ENCODE results near the gene RAB9B. TPM values are rescaled to one million over a fixed set of nuclear protein-coding genes. Genes with fewer than 3 reads are reported as not detected.

Gene RAB9B
- total RNA-seq, 1 experiment from 2014 or later, result 0.05 TPM

DNA sequence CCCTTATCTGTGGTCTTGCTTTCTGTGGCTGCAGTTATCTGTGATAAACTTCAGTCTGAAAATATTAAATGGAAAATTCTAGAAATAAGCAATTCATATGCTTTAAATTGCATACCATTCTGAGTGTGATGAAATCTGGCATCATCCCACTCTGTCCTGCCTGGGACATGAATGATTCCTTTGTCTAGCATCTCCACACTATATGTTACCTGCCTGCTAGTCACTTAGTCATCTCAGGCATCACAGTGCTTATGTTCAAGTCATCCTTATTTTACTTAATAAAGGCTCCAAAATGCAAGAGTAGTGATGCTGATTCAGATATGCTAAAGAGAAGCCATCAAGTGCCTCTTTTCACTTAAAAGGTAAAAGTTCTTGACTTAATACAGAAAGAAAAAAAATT lies 14.3 kb upstream of the RAB9B start:
- Histone ChIP-seq H3K4me2 (ENCODE audit: low read length) (no peak overlapping the region), H3K9me2 (ENCODE audit: insufficient read depth) (no peaks in the 10 kb centered on the region), H3K9me3 (ENCODE audit: control insufficient read depth in 1 of 2, insufficient read depth in 1 of 2, low read depth in 1 of 2, low read length in 2 of 2) (no peaks in the 10 kb centered on the region), H2AFZ (ENCODE audit: low read depth, low read length, poor library complexity, severe bottlenecking) (no peak overlapping the region), H3K4me3 (replicated peaks in 1 of 2; ENCODE audit: low read depth in 1 of 2, low read length in 2 of 2) (no peak overlapping the region), H4K20me1 (ENCODE audit: insufficient read depth) (no peaks in the 10 kb centered on the region), H3K9ac (ENCODE audit: low read length) (no peak overlapping the region), H3K27ac (ENCODE audit: low read depth, low read length) (no peak overlapping the region), H3K36me3 (ENCODE audit: control insufficient read depth in 1 of 2, insufficient read depth in 2 of 2, low read length in 2 of 2) (no peaks in the 10 kb centered on the region), H3K4me1 (ENCODE audit: control insufficient read depth in 1 of 2, insufficient read depth in 2 of 2, low read length in 2 of 2) (no peaks in the 10 kb centered on the region), H3K79me2 (ENCODE audit: insufficient read depth, low read length) (no peaks in the 10 kb centered on the region), H3K27me3 (ENCODE audit: insufficient read depth, low read length) (peaks cover 5% of the 10 kb centered on the region; the same call in 1 of the 2 replicates)
- ATAC-seq, result no peak
- DNase-seq (ENCODE audit: low read depth, low spot score), result no peak
- POLR2A ChIA-PET, result no interaction called here
- CTCF ChIA-PET, result interaction anchor here (0.6 to 2.0 kb wide), 2 partner anchors 18 to 291 kb away, joined by 3 to 9 read pairs; no protein-coding TSS in a partner anchor
- TF ChIP-seq POLR2A (IDR thresholded peaks at IDR 0.05; ENCODE audit: borderline replicate concordance, extremely low read depth, insufficient read depth, insufficient read length), result no peak
- no peak for TF ChIP-seq TCF7L2 (IDR thresholded peaks at IDR 0.05; ENCODE audit: borderline replicate concordance, extremely low read depth, insufficient read depth, insufficient read length)
- no peak for TF ChIP-seq ZFX (IDR thresholded peaks at IDR 0.05)
- TF ChIP-seq EZH2phosphoT487 (IDR thresholded peaks at IDR 0.05; ENCODE audit: borderline replicate concordance), result no peak
- TF ChIP-seq, protein P1, sequence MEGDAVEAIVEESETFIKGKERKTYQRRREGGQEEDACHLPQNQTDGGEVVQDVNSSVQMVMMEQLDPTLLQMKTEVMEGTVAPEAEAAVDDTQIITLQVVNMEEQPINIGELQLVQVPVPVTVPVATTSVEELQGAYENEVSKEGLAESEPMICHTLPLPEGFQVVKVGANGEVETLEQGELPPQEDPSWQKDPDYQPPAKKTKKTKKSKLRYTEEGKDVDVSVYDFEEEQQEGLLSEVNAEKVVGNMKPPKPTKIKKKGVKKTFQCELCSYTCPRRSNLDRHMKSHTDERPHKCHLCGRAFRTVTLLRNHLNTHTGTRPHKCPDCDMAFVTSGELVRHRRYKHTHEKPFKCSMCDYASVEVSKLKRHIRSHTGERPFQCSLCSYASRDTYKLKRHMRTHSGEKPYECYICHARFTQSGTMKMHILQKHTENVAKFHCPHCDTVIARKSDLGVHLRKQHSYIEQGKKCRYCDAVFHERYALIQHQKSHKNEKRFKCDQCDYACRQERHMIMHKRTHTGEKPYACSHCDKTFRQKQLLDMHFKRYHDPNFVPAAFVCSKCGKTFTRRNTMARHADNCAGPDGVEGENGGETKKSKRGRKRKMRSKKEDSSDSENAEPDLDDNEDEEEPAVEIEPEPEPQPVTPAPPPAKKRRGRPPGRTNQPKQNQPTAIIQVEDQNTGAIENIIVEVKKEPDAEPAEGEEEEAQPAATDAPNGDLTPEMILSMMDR (IDR thresholded peaks at IDR 0.05 in 2 of 3, conservative IDR thresholded peaks at IDR 0.05 in 1 of 3; ENCODE audit: borderline replicate concordance in 1 of 3, insufficient read depth in 1 of 3, low read depth in 2 of 3, low read length in 2 of 3), result no peak
- TF ChIP-seq CEBPB (IDR thresholded peaks at IDR 0.05; ENCODE audit: low read depth), result no peak
- TF ChIP-seq SIN3A (IDR thresholded peaks at IDR 0.05; ENCODE audit: low read depth), result no peak
- TF ChIP-seq SRF (IDR thresholded peaks at IDR 0.05; ENCODE audit: low read depth), result no peak
- no peak for TF ChIP-seq ELF1 (IDR thresholded peaks at IDR 0.05; ENCODE audit: borderline replicate concordance, low read depth)
- TF ChIP-seq EZH2 (IDR thresholded peaks at IDR 0.05), result no peak
- TF ChIP-seq ZNF274 (IDR thresholded peaks at IDR 0.05; ENCODE audit: low read depth, low read length), result no peak
- TF ChIP-seq POLR2AphosphoS5 (IDR thresholded peaks at IDR 0.05; ENCODE audit: low read depth, low read length), result no peak
- TF ChIP-seq ATF3 (IDR thresholded peaks at IDR 0.05), result no peak
- TF ChIP-seq YY1 (IDR thresholded peaks at IDR 0.05; ENCODE audit: extremely low read depth, insufficient replicate concordance, low read depth, low read length), result no peak
- TF ChIP-seq RAD21 (IDR thresholded peaks at IDR 0.05; ENCODE audit: low read depth), result no peak
- TF ChIP-seq FOSL1 (IDR thresholded peaks at IDR 0.05; ENCODE audit: low read depth), result no peak
- TF ChIP-seq, protein P2, sequence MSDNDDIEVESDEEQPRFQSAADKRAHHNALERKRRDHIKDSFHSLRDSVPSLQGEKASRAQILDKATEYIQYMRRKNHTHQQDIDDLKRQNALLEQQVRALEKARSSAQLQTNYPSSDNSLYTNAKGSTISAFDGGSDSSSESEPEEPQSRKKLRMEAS (IDR thresholded peaks at IDR 0.05), result no peak
- no peak for TF ChIP-seq CBX3 (IDR thresholded peaks at IDR 0.05; ENCODE audit: low read depth)
- TF ChIP-seq JUND (IDR thresholded peaks at IDR 0.05), result no peak
- TF ChIP-seq REST (IDR thresholded peaks at IDR 0.05; ENCODE audit: low read depth), result no peak
- RAD21 ChIA-PET (ENCODE audit: low non-redundant PET in 1 of 2, low total read pairs in 2 of 2, uncharacterized antibody in 2 of 2, unreplicated experiment in 2 of 2), result no interaction called here
- intact Hi-C loops (cut with micrococcal nuclease), result no loop called here
- no TSS peak for BruUV-seq (replicated peaks)

Measured in HCT116 (cell line).